H1 (cell line): ENCODE results near the gene R3HDM2. TPM values are rescaled to one million over a fixed set of nuclear protein-coding genes. Genes with fewer than 3 reads are reported as not detected.

Source experiments
- CHD1 ChIP-seq: IDR thresholded peaks from 2 replicates; pipeline ENCODE4 v1.6.1; 2012; ENCODE audit warnings: low read depth, low read length, improper control_type of control experiment
- EP300 ChIP-seq, 2 experiments: IDR thresholded peaks; 1 replicate in 1 of 2; 2 replicates in 1 of 2; pipeline ENCODE4 v1.6.1; 2011 to 2012; ENCODE audit warnings: low read depth in 2 of 2, low read length in 2 of 2, mild to moderate bottlenecking in 2 of 2, borderline replicate concordance in 1 of 2, inconsistent platforms in 1 of 2, moderate library complexity in 1 of 2
- HDAC6 ChIP-seq: IDR thresholded peaks from one replicate; pipeline ENCODE4 v1.7.1; 2012; ENCODE audit warnings: low read depth, mild to moderate bottlenecking, inconsistent platforms, low read length, moderate library complexity
- RFX5 ChIP-seq: IDR thresholded peaks from 2 replicates; pipeline ENCODE4 v1.6.1; 2011; ENCODE audit warnings: low read depth, low read length, improper control_type of control experiment, borderline replicate concordance
- polyA plus RNA-seq, 7 experiments: library from polyadenylated mRNA; depleted of rRNA in 3 of 7; stranded (reverse) in 5 of 7; unstranded in 2 of 7; fragments of >200 nt in 5 of 7; fragments of 200-250 nt in 2 of 7; gene quantifications; 1 replicate in 5 of 7; 2 replicates in 1 of 7; 4 replicates in 1 of 7; pipeline versions ENCODE4 v1.2.1 to v1.2.3, GENCODE V29; 2011 to 2013; ENCODE audit warnings: missing spikeins in 2 of 7, mixed read lengths in 2 of 7
- total RNA-seq: library from RNA; stranded (reverse); fragmentation: NEBNext Ultra II Directional; extraction: Animal tissue kit (Norgen Biotek cat#: 25700); gene quantifications from 2 replicates; pipeline ENCODE4 v1.2.1, GENCODE V29; 2021
- TF ChIP-seq, protein P1 (sequence below): IDR thresholded peaks from 2 replicates; pipeline ENCODE4 v1.6.1; 2011; ENCODE audit warnings: low read depth, mild to moderate bottlenecking, low read length; ENCODE audit not compliant: insufficient read depth

Gene R3HDM2
- total and polyA plus RNA-seq, 2 of the 8 experiments (the other 6 are each of a cell fraction or from before 2014, with no cell fraction given) = 25.6 to 27.0 TPM

DNA sequence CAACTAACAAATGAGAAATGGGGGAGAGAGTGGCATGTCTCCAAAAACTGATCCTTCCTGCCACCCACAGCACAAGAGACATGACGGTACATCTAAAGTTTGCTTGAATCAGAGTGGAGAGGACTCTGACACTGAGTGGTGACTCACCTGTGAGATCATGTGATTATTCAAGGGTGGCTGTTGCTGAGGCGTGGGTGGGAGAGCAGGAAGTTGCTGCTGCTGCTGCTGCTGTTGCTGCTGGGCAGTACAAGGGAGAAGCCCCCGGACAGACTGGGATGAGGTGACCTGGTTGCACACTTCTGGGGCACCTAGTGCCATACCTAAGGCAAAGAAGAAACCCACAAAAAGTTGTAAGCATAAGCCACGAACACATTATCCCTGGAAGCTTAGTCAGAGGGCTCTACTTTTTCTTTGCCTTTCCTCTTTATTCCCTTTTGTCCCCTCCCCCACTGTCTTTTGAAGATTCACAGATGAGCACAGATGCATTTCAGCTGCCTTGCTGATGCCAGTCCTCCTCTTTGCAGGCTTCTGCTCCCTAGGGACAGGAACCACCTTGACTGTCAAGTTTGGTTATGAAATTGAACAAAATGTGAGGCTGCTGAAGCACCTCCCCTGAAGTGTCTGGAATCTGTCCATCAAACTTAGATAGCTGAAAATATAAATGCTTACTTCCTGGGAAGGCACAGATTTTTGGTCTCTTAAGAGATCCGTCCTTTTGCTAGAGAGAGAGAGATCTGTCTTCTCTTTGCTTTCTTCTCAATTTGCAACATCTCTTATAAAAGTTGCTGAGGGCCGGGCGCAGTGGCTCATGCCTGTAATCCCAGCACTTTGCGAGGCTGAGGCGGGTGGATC lies 150.4 kb downstream of the R3HDM2 start (continued):
- no peak for TF ChIP-seq EP300 (IDR thresholded peaks at IDR 0.05; ENCODE audit: borderline replicate concordance in 1 of 2, low read depth in 2 of 2, low read length in 2 of 2)
- TF ChIP-seq RFX5 = no peak
- no peak for TF ChIP-seq HDAC6
- TF ChIP-seq CHD1 = no peak
- TF ChIP-seq, protein P1, sequence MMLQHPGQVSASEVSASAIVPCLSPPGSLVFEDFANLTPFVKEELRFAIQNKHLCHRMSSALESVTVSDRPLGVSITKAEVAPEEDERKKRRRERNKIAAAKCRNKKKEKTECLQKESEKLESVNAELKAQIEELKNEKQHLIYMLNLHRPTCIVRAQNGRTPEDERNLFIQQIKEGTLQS = no peak
- TF ChIP-seq, all 59 proteins: peak for 2
